AG04450 (cell line): ENCODE data around the gene ZNF500. TPM values are rescaled to one million over a fixed set of nuclear protein-coding genes. Genes with fewer than 3 reads are reported as not detected.

Experiments
- CTCF ChIA-PET: fragments of 300-600, 350-600 bp; formaldehyde crosslinking; extraction: SDS; loops from one replicate; lab custom pipeline; 2022; ENCODE audit warnings: antibody characterized with exemption, inconsistent platforms; lab: Charles Lee
- POLR2A ChIA-PET: fragments of 350-600 bp; formaldehyde crosslinking; extraction: SDS; loops from one replicate; lab custom pipeline; 2021; ENCODE audit warnings: antibody characterized with exemption, inconsistent platforms; lab: Yijun Ruan, JAX
- DNase-seq: peaks from one replicate; pipeline ENCODE4 v3.0.0-alpha.2; 2011; ENCODE audit warnings: low read depth, low spot score
- H3K27ac ChIP-seq: one replicate; pipeline ENCODE4 v1.5.1; 2012; ENCODE audit warnings: low read depth, low read length, control low read depth
- H3K27me3 ChIP-seq: one replicate; pipeline ENCODE4 v1.6.0; 2012; ENCODE audit warnings: low read length; ENCODE audit not compliant: control insufficient read depth, insufficient read depth
- H3K4me3 ChIP-seq: 2 replicates; pipeline ENCODE4 v1.5.1; 2011; ENCODE audit warnings: mild to moderate bottlenecking, low read depth, low read length, control low read depth
- H3K9me3 ChIP-seq: 2 replicates; pipeline ENCODE4 v1.5.1; 2012; ENCODE audit warnings: low read length; ENCODE audit not compliant: control insufficient read depth, insufficient read depth
- polyA plus RNA-seq: library from polyadenylated mRNA; depleted of rRNA; stranded (reverse); fragments of >200 nt; gene quantifications from 2 replicates; pipeline ENCODE4 v1.2.3, GENCODE V29; 2011
- TF ChIP-seq, protein P1 (sequence below): IDR thresholded peaks from 2 replicates; pipeline ENCODE4 v1.5.1; 2011; ENCODE audit warnings: low read depth, low read length, control low read depth, inconsistent platforms

The ZNF500 gene
- polyA plus RNA-seq, 1 experiment: 3.1 TPM

DNA sequence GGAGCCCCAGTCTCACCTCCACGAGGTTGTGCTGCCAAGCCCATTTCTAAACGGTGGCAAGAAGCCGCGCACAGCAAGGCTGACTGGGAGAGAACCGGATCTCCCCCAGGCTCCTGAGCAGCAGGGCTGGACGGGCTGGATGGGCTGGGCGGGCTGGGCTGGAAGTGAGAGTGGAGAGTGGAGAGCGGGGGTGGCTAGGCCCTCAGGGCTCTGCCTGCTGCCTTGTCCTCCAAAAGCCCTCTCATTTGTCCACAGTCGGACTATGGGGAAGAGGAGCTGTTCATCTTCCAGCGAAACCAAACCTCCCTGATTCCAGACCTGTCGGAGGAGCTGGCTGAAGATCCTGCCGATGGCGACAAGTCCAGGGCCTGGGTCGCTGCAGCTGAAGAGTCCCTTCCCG, 29.4 kb downstream of the ZNF500 start:
- DNase-seq: no peak
- TF ChIP-seq, protein P1, sequence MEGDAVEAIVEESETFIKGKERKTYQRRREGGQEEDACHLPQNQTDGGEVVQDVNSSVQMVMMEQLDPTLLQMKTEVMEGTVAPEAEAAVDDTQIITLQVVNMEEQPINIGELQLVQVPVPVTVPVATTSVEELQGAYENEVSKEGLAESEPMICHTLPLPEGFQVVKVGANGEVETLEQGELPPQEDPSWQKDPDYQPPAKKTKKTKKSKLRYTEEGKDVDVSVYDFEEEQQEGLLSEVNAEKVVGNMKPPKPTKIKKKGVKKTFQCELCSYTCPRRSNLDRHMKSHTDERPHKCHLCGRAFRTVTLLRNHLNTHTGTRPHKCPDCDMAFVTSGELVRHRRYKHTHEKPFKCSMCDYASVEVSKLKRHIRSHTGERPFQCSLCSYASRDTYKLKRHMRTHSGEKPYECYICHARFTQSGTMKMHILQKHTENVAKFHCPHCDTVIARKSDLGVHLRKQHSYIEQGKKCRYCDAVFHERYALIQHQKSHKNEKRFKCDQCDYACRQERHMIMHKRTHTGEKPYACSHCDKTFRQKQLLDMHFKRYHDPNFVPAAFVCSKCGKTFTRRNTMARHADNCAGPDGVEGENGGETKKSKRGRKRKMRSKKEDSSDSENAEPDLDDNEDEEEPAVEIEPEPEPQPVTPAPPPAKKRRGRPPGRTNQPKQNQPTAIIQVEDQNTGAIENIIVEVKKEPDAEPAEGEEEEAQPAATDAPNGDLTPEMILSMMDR: no peak

DNA sequence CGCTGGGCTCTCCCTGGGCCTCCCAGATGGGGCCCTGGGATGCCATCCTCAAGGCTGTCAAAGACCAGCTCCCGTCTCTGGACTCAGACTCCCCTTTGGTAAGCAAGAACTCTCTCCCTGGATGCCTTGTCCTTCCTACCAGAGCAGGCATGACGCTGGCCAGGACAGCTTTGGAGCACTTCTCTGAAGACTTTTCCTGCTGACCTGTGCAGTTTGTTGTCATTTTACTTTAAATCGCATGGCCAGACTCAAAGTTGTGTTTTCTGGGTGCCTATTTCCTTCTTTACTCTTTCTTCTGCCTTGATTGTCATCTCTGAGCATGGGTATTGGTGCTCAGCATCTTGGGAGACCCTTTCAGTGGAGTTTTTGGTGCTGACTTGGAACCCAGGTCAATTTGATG, 30.4 kb downstream of the ZNF500 start:
- TF ChIP-seq, protein P1: no peak
- ChIA-PET CTCF (no interaction called here), POLR2A (interaction anchor here (0.6 kb wide), 1 partner anchor 316 kb away, joined by 6 read pairs; no protein-coding TSS in a partner anchor)
- DNase-seq: no peak
- no peak overlapping the region for H3K4me3 ChIP-seq
- H3K27ac ChIP-seq: no peak overlapping the region
- H3K27me3 ChIP-seq: no peaks in the 10 kb centered on the region
- H3K9me3 ChIP-seq: no peaks in the 10 kb centered on the region; the same call in 1 of the 2 replicates

More for the DNA sequence above, 29.4 kb downstream of the ZNF500 start:
- H3K27ac ChIP-seq: no peak overlapping the region
- POLR2A ChIA-PET: no interaction called here
- H3K9me3 ChIP-seq: no peaks in the 10 kb centered on the region; the same call in 1 of the 2 replicates
- H3K27me3 ChIP-seq: no peaks in the 10 kb centered on the region
- no peak overlapping the region for H3K4me3 ChIP-seq
- CTCF ChIA-PET: no interaction called here

DNA sequence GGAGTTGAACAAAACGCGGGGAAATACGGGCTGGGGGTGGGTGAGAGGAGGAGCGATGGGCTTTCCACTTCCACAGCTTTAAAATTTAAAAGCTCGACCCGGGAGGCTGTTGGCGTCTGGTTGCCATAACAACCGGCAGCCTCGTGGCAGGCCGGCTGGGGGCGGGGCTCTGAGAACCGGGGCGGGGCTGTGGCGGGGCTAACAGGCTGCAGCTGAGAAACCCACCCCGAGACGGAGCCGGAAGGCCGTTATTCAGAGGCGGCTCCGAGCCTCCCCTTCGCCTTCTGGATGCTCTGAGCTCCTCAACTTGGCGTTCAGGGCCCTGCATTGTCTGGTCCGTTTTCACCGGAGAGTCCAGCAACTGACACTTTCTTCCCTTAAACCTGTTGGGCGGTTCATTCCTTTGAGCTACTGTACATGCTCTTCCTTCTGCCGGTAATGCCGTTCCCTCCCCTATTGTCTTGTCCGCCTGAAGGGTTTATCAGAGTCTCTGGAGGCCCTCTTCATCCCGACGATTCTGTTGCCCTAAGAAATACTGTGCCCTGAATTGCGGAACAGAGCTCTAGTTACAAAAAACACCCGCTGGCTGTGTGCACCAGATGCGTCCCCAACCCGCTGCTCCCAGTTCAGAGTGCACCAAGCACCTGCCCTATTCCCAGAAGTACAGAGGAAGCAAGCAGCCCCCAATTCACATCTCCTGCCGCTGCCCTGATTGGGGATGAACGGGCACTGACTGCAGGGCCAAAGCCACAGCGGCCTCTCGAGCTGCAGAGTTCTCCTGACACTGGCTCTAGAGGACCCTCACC, 32.0 kb downstream of the ZNF500 start:
- ChIA-PET CTCF (interaction anchor here (1.3 kb wide), 1 partner anchor 221 kb away, joined by 7 read pairs; no protein-coding TSS in a partner anchor), POLR2A (interaction anchor here (0.6 to 2.1 kb wide), 10 partner anchors 11 to 299 kb away, joined by 3 to 11 read pairs (median 3); partner anchors contain the start of genes NAGPA, NUDT16L1 and SEC14L5)
- TF ChIP-seq, protein P1: no peak
- no peaks in the 10 kb centered on the region for H3K27me3 ChIP-seq
- DNase-seq: peak; percentile 53
- peak overlapping the region; percentile 96 for H3K4me3 ChIP-seq
- peak overlapping the region; percentile 94 for H3K27ac ChIP-seq
- no peaks in the 10 kb centered on the region; the same call in 1 of the 2 replicates for H3K9me3 ChIP-seq

DNA sequence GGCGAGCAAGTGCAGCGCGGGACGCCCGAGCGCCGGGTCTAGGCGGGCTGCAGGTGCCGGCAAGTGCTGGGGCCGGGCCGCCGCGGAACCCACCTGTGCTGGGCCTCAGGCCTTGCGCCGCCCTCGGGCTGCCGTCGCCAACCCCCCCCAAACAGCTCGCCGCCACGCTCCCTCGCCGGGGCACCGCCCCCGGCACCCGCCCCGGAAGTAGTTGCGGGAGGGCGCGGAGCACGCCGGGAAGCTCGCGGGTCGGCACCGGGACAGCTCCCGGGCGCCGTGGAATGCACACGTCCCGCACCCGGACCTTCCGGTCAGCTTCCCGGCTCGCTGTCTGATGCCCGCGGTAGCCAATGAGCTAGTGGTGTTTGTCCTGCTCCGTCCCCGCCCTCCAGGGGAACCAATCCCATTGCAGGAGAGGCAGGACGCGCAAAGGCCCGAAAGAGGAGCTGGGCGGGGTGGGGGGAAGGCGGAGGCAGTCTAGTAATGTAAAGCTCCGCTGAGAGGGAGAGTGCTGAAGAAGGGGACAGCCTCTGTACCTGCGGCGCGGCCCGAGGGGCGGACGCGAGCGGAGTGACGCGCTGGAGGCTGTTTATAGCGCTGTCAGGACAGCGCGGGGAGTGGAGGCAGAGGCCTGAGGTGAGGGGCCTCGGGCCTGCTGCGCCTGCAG, 32.8 kb downstream of the ZNF500 start, which contains the start of the genes ANKS3 and DNAAF8:
ANKS3 (minus strand) TSS at position 209 of the 667 bp plus-strand sequence. CDS start 4,122 bp downstream, outside the sequence.
DNAAF8 (plus strand) TSS at position 475 of the 667 bp plus-strand sequence. CDS start 1,978 bp downstream, outside the sequence.
- TF ChIP-seq, protein P1: no peak
- Histone ChIP-seq H3K4me3 (peak within 1 kb of the TSS; percentile 96), H3K27me3 (no peaks in the 10 kb centered on the region), H3K9me3 (no peaks in the 10 kb centered on the region; the same call in 1 of the 2 replicates), H3K27ac (peak within 1 kb of the TSS; percentile 94)
- ChIA-PET CTCF (interaction anchor here (1.3 kb wide), 1 partner anchor 222 kb away, joined by 7 read pairs; no protein-coding TSS in a partner anchor), POLR2A (interaction anchor here (0.6 to 2.1 kb wide), 11 partner anchors 10 to 299 kb away, joined by 3 to 11 read pairs (median 3); partner anchors contain the start of genes NAGPA, NUDT16L1 and SEC14L5)
- DNase-seq: peak; percentile 94
